NK-92 (cell line): Measurements from ENCODE around the gene FGD5.

ENCODE experiments used
- DNase-seq: peaks from one replicate; lab custom pipeline; 2025; ENCODE audit not compliant: unreplicated experiment; lab: John Stamatoyannopoulos, UW

The FGD5 gene

GRCh38 chr3:14848906-14849305 is 30.1 kb downstream of the FGD5 start:
- no peak for DNase-seq

- no peak for DNase-seq
Measured at GRCh38 chr3:14849638-14850230, 31.0 kb downstream of the FGD5 start.

GRCh38 chr3:14852058-14852594 is 33.4 kb downstream of the FGD5 start:
- no peak for DNase-seq

- DNase-seq, result no peak
Measured at GRCh38 chr3:14852717-14853116, 34.0 kb downstream of the FGD5 start.

- no peak for DNase-seq
Measured at GRCh38 chr3:14853271-14853951, 34.6 kb downstream of the FGD5 start.

- no peak for DNase-seq
Measured at GRCh38 chr3:14857506-14857905, 38.7 kb downstream of the FGD5 start.

GRCh38 chr3:14858105-14858504 is 39.3 kb downstream of the FGD5 start:
- no peak for DNase-seq

GRCh38 chr3:14859880-14860279 is 41.1 kb downstream of the FGD5 start:
- no peak for DNase-seq

GRCh38 chr3:14861031-14861430 is 42.3 kb downstream of the FGD5 start:
- DNase-seq, result no peak

- no peak for DNase-seq
Measured at GRCh38 chr3:14861446-14862302, 42.9 kb downstream of the FGD5 start.

- no peak for DNase-seq
Measured at GRCh38 chr3:14862303-14862660, 43.5 kb downstream of the FGD5 start.

- no peak for DNase-seq
Measured at GRCh38 chr3:14862661-14863230, 44.0 kb downstream of the FGD5 start.

GRCh38 chr3:14863333-14864100 is 44.8 kb downstream of the FGD5 start:
- DNase-seq, result no peak

- DNase-seq, result no peak
Measured at GRCh38 chr3:14864131-14864530, 45.4 kb downstream of the FGD5 start.

- no peak for DNase-seq
Measured at GRCh38 chr3:14866627-14867026, 47.9 kb downstream of the FGD5 start.

- no peak for DNase-seq
Measured at GRCh38 chr3:14867936-14868570, 49.3 kb downstream of the FGD5 start.

GRCh38 chr3:14869917-14870782 is 51.4 kb downstream of the FGD5 start:
- no peak for DNase-seq

- no peak for DNase-seq
Measured at GRCh38 chr3:14870783-14871060, 52.0 kb downstream of the FGD5 start.

- DNase-seq, result no peak
Measured at GRCh38 chr3:14871456-14872200, 52.9 kb downstream of the FGD5 start.
